Non-pigmented ciliary epithelial cell (primary cell): ENCODE results near the gene AGFG2.
A peak's percentile ranks its signal among the peaks of the same experiment; 100 is the strongest.
"Not testable (repeated sequence)": the region's sequence is repeated elsewhere in the genome, so short reads cannot be mapped to it uniquely, and the experiment has no call there.

ENCODE experiments used
- DNase-seq: peaks from one replicate; pipeline ENCODE4 v3.0.0-alpha.2; 2010; ENCODE audit warnings: low read depth

AGFG2 gene, protein sequence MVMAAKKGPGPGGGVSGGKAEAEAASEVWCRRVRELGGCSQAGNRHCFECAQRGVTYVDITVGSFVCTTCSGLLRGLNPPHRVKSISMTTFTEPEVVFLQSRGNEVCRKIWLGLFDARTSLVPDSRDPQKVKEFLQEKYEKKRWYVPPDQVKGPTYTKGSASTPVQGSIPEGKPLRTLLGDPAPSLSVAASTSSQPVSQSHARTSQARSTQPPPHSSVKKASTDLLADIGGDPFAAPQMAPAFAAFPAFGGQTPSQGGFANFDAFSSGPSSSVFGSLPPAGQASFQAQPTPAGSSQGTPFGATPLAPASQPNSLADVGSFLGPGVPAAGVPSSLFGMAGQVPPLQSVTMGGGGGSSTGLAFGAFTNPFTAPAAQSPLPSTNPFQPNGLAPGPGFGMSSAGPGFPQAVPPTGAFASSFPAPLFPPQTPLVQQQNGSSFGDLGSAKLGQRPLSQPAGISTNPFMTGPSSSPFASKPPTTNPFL

DNA sequence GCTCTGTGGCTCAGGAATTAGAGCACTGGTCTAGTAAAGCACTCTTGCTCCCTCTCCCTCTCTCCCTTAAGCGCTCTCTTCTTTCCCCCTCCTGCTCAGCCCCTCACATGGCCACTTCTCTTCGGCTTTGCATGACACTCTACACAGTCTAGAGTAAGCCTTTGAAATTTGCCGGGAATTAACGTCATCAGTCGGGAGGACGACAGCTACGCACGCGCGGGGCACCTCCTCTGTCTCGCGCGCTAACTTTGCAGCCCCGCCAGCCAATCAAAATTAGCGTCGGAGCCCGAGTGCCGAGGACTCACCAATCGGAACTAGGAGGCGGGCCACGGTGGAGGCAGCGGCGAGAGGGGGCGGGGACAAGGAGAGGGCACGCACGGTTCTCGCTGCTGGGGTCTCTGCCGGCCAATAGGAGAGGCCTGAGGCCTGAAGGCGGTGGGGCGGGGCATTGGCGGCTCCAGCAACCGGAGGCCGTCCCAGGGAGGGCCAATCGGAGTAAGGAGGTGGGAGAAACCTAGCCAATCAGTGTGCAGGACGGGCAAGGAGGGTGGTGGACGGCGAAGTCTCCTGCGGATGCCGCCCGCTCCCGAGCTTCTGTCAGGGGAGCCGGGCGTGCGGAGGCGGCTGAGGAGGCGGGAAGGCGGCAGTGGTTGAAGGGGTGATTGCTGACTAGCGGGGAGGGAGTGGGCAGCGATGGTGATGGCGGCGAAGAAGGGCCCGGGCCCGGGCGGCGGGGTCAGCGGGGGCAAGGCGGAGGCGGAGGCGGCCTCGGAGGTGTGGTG, at the start of gene AGFG2:
Gene AGFG2, plus strand, starts transcription at position 550 of the 782 bp plus-strand sequence. Its CDS starts 144 bp downstream, at position 694.
- DNase-seq: peak; percentile 96

- DNase-seq: peak; percentile 81
Observed at GRCh38 chr7:100489824-100490223, 49.2 kb upstream of the AGFG2 start.

- no peak for DNase-seq
Observed at GRCh38 chr7:100490483-100491191, 48.4 kb upstream of the AGFG2 start.

- no peak for DNase-seq
Observed at GRCh38 chr7:100491192-100491578, 47.8 kb upstream of the AGFG2 start.

GRCh38 chr7:100492738-100493475, 46.1 kb upstream of the AGFG2 start:
- no peak for DNase-seq

DNA sequence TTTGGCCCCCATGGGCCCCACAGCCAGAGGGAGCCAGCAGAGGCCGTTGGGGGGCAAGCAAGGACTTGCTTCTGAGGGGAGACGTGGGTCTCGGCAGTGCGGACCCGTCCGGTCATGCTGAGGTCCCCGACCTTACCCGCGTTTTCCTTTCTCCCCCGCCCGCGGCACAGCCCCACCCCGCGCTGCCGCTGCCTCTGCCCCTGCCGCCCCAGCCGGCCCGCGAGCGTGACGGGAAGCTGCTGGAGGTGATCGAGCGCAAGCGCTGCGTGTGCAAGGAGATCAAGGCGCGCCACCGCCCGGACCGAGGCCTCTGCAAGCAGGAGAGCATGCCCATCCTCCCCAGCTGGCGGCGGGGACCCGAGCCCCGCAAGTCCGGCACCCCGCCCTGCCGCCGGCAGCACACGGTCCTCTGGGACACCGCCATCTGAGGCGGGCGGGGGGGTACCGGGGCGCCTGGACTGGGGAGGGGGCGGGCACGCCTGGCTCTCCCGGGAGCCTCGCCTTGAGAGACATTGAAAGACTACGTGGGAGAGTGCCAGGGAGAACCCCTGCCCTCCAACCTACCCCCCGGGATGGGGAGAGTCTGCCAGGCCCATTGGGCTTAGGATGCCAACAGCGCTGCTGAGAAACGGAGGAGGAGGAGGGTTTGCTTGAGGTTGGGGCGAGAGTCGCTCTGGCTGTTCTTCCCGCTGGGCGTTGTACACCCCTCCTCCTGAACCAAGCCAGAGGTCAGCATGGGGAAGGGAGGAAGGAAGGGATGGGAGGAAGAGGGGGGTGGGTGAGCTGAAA, 45.3 kb upstream of the AGFG2 start:
- no peak for DNase-seq

GRCh38 chr7:100496509-100496908, 42.5 kb upstream of the AGFG2 start:
- no peak for DNase-seq

DNA sequence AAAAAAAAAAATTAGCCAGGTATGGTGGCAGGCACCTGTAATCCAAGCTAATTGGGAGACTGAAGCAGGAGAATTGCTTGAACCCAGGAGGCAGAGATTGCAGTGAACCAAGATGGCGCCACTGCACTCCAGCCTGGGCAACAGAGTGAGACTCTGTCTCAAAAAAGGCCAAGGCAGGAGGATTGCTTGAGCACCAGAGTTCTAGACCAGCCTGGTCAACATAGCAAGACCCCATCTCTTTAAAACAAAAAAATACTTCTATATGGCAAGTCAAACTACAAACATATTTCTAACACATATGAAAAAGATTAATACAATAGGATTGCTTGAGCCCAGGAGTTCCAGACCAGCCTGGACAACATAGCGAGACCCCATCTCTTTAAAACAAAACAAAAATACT, 38.3 kb upstream of the AGFG2 start:
- not testable (repeated sequence) for DNase-seq

DNA sequence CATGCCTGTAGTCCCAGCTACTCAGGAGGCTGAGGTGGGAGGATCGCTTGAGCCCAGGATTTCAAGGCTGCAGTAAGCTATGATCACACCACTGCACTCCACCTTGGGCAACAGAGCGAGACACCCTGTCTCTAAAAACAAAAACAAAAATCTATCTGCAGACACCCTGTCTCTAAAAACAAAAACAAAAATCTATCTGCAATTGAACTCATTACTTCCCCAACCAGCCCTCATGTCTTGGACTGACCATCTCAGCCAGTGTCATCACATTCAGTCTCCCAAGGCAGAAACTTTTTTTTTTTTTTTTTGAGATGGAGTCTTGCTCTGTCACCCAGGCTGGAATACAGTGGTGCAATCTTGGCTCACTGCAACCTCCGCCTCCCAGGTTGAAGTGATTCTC, 35.0 kb upstream of the AGFG2 start:
- DNase-seq: not testable (repeated sequence)

DNA sequence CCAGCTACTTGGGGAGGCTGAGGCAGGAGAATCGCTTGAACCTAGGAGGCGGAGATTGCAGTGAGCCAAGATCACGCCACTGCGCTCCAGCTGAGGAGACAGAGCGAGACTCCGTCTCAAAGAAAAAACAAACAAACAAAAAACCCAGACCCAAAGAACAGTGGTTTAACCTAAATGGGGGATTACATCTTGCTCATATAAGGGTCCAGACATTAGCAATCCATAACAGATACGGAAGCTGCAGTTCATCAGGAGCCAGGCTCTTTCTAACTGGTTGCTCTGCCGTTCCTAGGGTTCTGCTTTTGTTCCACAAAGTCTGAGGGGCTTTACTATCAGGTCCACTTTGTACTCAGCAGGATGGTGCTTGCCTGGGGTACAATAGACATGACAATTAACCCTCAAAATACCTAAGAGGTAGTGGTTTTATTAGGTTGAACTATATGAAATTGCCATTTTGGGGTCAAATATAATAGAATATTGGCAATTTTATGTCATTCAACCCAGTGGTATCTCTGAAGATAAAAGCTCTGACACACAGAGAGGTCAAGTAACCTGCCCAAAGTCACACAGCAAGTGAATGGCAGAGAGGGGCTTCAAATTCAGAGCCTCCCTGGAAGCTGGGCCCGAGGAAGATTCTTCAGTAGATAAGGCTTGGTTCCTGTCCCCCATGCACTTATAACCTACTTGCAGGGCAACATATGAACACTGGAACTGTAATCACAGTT, 34.0 kb upstream of the AGFG2 start:
- DNase-seq: no peak

DNA sequence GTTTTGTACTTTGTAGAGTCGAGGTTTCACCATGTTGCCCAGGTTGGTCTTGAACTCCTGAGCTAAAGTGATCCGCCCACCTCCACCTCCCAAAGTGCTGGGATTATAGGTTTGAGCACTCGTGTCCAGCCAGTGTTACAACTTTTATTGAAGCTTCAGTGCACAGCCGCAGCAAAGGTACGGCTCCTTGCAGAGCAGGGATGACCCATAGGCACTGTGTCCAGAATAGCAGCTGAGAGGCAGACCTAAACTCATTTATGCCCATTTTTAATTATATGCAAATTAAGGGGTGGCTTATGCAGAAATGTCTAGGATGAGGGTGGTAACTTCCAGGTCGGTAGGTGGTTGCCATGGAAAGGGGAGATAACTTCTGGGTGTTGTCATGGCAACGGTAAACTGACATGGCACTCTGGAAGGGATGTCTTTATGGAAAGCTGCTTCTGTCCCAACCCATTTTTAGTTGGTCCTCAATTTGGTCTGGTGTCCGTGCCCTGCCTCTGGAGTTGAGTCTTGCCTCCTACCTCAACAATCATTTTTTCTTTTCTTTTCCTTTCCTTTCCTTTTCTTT, 32.6 kb upstream of the AGFG2 start:
- no peak for DNase-seq

- DNase-seq: peak; percentile 49
Observed at GRCh38 chr7:100509231-100509630, 29.8 kb upstream of the AGFG2 start.

DNA sequence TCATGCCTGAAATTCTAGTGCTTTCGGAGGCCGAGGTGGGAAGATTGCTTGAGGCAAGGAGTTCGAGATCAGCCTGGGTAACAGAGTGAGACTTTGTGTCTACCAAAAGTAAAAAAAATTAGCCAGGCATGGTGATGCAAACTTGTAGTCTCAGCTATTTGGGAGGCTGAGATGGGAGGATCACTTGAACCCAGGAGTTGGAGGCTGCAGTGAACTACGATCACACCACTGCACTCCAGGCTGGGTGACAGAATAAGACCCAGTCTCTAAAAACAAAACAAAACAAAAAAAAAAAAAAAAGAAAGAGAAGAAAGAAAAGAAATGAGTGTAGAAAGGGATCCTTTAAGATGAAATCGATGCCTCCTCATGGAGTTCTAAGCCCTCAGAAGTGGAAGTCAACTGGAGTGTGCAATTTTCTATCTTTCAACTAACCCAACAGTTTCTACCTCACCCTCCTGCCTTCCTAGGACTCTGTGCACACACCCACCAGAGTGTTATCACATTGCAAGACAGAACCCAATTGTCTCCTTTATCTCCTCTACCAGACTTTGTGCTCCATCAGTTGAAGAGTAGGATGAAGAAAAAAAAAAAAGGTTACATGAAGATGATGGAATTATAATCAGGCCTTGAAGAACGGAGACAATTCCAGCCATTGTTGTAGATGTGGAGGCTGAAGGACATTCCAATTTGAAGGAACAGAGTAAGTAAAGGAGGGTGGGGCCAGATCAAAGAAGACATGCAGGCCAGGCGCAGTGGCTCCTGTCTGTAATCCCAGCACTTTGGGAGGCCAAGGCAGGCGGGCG, 28.4 kb upstream of the AGFG2 start:
- no peak for DNase-seq

DNA sequence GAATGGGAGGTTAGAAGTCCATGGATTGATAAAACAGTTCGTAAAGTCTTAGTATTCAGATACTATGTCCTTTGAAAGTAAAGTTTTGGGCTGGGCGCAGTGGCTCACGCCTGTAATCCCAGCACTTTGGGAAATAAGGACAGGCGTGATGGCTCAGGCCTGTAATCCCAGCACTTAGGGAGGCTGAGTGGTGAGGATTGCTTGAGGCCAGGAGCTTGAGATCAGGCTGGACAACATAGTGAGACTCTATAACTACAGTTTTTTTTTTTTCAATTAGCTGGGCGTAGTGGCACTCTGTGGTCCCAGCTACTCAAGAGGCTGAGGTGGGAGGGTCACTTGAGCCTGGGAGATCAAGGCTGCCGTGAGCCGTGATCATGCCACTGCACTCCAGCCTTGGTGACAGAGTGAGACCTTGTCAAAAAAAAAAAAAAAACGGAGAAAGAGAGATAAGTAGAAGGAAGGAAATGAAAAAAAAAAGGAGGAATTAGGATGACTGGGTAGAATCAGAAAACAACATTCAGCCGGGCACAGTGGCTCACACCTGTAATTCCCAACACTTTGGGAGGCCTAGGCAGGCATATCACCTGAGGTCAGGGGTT, 25.7 kb upstream of the AGFG2 start:
- DNase-seq: no peak

DNA sequence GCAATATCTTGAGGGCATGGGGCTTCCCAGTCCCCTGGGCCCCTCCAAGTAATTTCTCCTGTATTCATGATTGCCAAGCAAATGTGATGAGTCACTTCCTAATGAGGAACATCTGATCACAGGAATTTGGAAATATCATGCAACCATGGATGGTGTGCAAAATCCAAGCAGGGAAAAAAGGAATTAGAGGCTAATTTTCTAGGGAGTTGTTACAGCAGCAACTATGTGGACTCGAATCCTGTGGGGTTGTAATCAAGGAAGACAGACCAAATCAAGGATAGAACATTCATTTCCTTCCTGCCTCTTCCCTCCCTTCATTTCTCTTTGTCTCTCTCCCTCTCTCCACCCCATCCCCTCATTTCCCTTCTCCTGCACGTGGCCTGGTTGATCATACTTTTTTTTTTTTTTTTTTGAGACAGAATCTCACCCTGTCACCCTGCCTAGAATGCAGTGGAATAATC, 23.9 kb upstream of the AGFG2 start:
- no peak for DNase-seq

DNA sequence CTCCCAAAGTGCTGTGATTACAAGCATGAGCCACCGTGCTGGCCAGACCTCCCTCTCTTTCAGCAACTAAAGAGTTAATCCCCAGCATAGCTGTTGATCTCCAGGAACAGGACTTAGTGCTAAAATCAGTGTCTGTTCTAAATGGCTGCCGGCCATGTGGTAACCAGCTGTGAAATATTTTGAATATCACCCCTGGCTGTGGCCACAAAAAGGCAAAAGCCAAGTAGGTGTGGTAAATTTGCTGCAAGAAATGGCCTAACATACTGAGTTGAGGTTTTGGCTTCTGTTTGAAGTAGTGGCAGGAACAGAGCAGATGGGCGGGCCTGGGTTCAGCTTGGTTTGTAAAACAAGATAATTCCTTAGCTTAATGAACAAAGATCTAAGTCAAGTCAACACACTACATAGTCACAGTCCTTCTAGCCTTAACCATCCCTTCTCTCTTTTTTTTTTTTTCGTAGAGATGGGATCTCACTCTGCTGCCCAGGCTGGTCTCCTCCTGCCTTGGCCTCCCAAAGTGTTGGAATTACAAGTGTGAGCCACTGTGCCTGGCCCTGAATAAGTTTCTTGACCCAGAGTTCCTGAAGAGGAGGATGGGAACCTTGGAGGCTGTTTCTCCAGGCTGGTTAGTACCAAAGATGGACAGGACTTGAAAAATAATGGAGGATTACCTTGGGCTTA, 22.7 kb upstream of the AGFG2 start:
- DNase-seq: peak; percentile 71

- no peak for DNase-seq
Observed at GRCh38 chr7:100517305-100517704, 21.7 kb upstream of the AGFG2 start.

DNA sequence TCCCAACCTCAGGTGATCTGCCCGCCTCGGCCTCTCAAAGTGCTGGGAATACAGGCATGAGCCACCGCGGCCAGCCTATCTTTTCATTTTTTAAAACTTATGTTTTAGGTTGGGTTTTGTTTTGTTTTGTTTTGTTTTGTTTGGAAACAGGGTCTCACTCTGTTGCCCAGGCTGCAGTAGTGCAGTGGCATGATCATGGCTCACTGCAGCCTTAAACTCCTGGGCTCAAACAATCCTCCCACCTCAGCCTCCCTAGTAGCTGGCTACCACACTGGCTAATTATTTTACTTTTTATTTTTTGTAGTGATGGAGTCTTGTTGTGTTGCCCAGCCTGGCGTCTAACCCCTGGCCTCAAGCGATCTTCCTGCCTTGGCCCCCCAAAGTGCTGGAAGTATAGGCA, 19.4 kb upstream of the AGFG2 start:
- DNase-seq: no peak
